ENCODE data around the gene SLC35G4.
"Not testable (repeated sequence)": the region's sequence is repeated elsewhere in the genome, so short reads cannot be mapped to it uniquely, and the experiment has no call there.

- not testable (repeated sequence) for TF ChIP-seq CTCF, POLR2A (IDR thresholded peaks at IDR 0.05)
Measured at GRCh38 chr18:11647310-11647709, 37.9 kb downstream of the SLC35G4 start.

Measured in body of pancreas (tissue), 4 donors.